K562 (cell line): ENCODE measurements around the gene ATF4. TPM values are rescaled to one million over a fixed set of nuclear protein-coding genes. Genes with fewer than 3 reads are reported as not detected.

Experiments
- ATAC-seq: fragments of 200-7000 bp; cut with Tn5 transposase; 3 replicates; pipeline ENCODE4 v1.9.1; 2020; ENCODE audit warnings: moderate library complexity
- BruUV-seq: library from RNA; stranded (reverse); fragments of 400-500 nt; replicated peaks from 2 replicates; lab custom pipeline; 2021; lab: Mats Ljungman, UMichigan
- CTCF ChIA-PET: fragments of 300-600 bp; formaldehyde crosslinking; extraction: SDS; loops from one replicate; lab custom pipeline; 2021; ENCODE audit warnings: low intra/inter-chr PET ratio; lab: Yijun Ruan, JAX
- POLR2A ChIA-PET: fragments of 300-600, 350-650 bp; sonication (Branson Sonifier 250); formaldehyde crosslinking; extraction: SDS; loops from one replicate; lab custom pipeline; 2021; ENCODE audit warnings: antibody characterized with exemption, inconsistent platforms; lab: Yijun Ruan, JAX
- DNase-seq, 4 experiments: peaks; one replicate each; pipeline versions ENCODE4 v3.0.0 to v3.0.0-alpha.2; 2011 to 2018; ENCODE audit warnings: low spot score in 3 of 4, mixed read lengths in 3 of 4; ENCODE audit errors: extremely low read depth in 1 of 4
- FAIRE-seq: peaks from 2 replicates; lab custom pipeline; 2011; peaks lifted over from hg19 to GRCh38; lab: Jason Lieb, UNC
- H2AFZ ChIP-seq: 2 replicates; pipeline ENCODE4 v1.6.0; 2011; ENCODE audit warnings: low read depth, low read length, control low read depth, inconsistent platforms
- H3K27ac ChIP-seq: fragments of 200-600 bp; 3 replicates; pipeline ENCODE4 v1.8.0; 2011; ENCODE audit warnings: low read depth, mild to moderate bottlenecking, control low read depth, inconsistent platforms, low read length, moderate library complexity, mixed read lengths; ENCODE audit errors: extremely low read depth
- H3K27me3 ChIP-seq, 2 experiments: fragments of 300-600 bp in 1 of 2; 2 replicates in 1 of 2; 3 replicates in 1 of 2; pipeline versions ENCODE4 v1.6.0 to v1.8.0; 2011; ENCODE audit warnings: inconsistent platforms in 2 of 2, low read length in 2 of 2, mild to moderate bottlenecking in 1 of 2, mixed read lengths in 1 of 2, moderate library complexity in 1 of 2; ENCODE audit not compliant: control insufficient read depth in 2 of 2, insufficient read depth in 2 of 2
- H3K36me3 ChIP-seq: fragments of 300-600 bp; 3 replicates; pipeline ENCODE4 v1.8.0; 2011; ENCODE audit warnings: mild to moderate bottlenecking, low read length, inconsistent platforms; ENCODE audit not compliant: control insufficient read depth, insufficient read depth
- H3K4me1 ChIP-seq, 2 experiments: fragments of 200-600 bp in 1 of 2; replicated peaks in 1 of 2; 2 replicates in 1 of 2; 3 replicates in 1 of 2; pipeline versions ENCODE4 v1.5.1 to v1.8.0; 2011; ENCODE audit warnings: inconsistent platforms in 2 of 2, low read length in 2 of 2, mild to moderate bottlenecking in 1 of 2, mixed read lengths in 1 of 2, moderate library complexity in 1 of 2; ENCODE audit not compliant: control insufficient read depth in 2 of 2, insufficient read depth in 2 of 2
- H3K4me2 ChIP-seq: 2 replicates; pipeline ENCODE4 v1.6.1; 2011; ENCODE audit warnings: low read length, control low read depth, inconsistent platforms, mixed read lengths; ENCODE audit not compliant: insufficient read depth
- H3K4me3 ChIP-seq: fragments of 200-600 bp; sonication (generic), shearing (Covaris generic); 2 replicates; pipeline ENCODE4 v1.5.1; 2016; ENCODE audit warnings: control low read depth, inconsistent platforms
- H3K79me2 ChIP-seq: fragments of 200-600 bp; 3 replicates; pipeline ENCODE4 v1.8.0; 2011; ENCODE audit warnings: low read length, inconsistent platforms; ENCODE audit not compliant: control insufficient read depth, insufficient read depth
- H3K9ac ChIP-seq, 2 experiments: 2 replicates each; pipeline versions ENCODE4 v1.6.0 to v1.6.1; 2011; ENCODE audit warnings: low read depth in 2 of 2, low read length in 2 of 2, control low read depth in 1 of 2, inconsistent platforms in 1 of 2, mild to moderate bottlenecking in 1 of 2, mixed read lengths in 1 of 2; ENCODE audit not compliant: insufficient read depth in 1 of 2
- H3K9me1 ChIP-seq: one replicate; pipeline ENCODE4 v1.6.0; 2011; ENCODE audit warnings: inconsistent platforms, mild to moderate bottlenecking, low read length, moderate library complexity; ENCODE audit not compliant: control insufficient read depth, insufficient read depth
- H3K9me3 ChIP-seq: replicated peaks from 2 replicates; pipeline ENCODE4 v1.5.1; 2011; ENCODE audit warnings: low read depth, low read length, inconsistent platforms; ENCODE audit not compliant: control insufficient read depth, insufficient read depth
- H4K20me1 ChIP-seq: replicated peaks from 2 replicates; pipeline ENCODE4 v1.6.1; 2011; ENCODE audit warnings: low read length, inconsistent platforms, mixed read lengths; ENCODE audit not compliant: control insufficient read depth, insufficient read depth
- FIP1L1 ChIP-seq: fragments of 200-400 bp; formaldehyde crosslinking; IDR thresholded peaks from 2 replicates; pipeline ENCODE4 v1.6.1; 2018; ENCODE audit warnings: mild to moderate bottlenecking, low read depth, low read length; ENCODE audit not compliant: poor library complexity, severe bottlenecking
- HOXB6 ChIP-seq: fragments of 250-450 bp; sonication (Bioruptor Pico); IDR thresholded peaks from 2 replicates; pipeline ENCODE4 v1.5.1; 2022; ENCODE audit warnings: mild to moderate bottlenecking, borderline replicate concordance
- RAD21 ChIP-seq, 2 experiments: fragments of 250-450 bp in 1 of 2; fragments of 450-650 bp in 1 of 2; sonication (Bioruptor Pico) in 1 of 2; formaldehyde crosslinking in 1 of 2; IDR thresholded peaks in 1 of 2; conservative IDR thresholded peaks in 1 of 2; 2 replicates each; pipeline versions ENCODE4 v1.4.0 to v1.8.0; 2020 to 2022; ENCODE audit warnings: mild to moderate bottlenecking in 2 of 2, moderate library complexity in 1 of 2
- SNRNP70 ChIP-seq: fragments of 200-400 bp; formaldehyde crosslinking; optimal IDR thresholded peaks from 2 replicates; pipeline ENCODE3; 2017; ENCODE audit warnings: low read depth, low read length
- SRF ChIP-seq, 2 experiments: fragments of 250-450, 450-650 bp in 1 of 2; sonication (Bioruptor Pico) in 1 of 2; sonication (generic) in 1 of 2; formaldehyde crosslinking; IDR thresholded peaks; 2 replicates each; pipeline versions ENCODE4 v1.5.0 to v1.5.1; 2020 to 2022; ENCODE audit warnings: mild to moderate bottlenecking in 1 of 2, missing genetic modification reagents in 1 of 2
- ZNF717 ChIP-seq: fragments of 250-450 bp; sonication (Bioruptor Pico); IDR thresholded peaks from 2 replicates; pipeline ENCODE4 v1.5.0; 2021
- ZNF764 ChIP-seq: fragments of 250-450 bp; sonication (Bioruptor Pico); IDR thresholded peaks from 2 replicates; pipeline ENCODE4 v1.4.0; 2020; ENCODE audit warnings: low read depth, mild to moderate bottlenecking, moderate library complexity
- WGBS: fragments of 100-300 bp; shearing (Covaris generic); methylation state at CpG from one replicate; pipeline ENCODE4 v1.1.6; 2016; ENCODE audit warnings: low coverage, mixed read lengths; ENCODE audit not compliant: insufficient coverage; ENCODE audit errors: missing lambda C conversion rate; 5-methylcytosine and 5-hydroxymethylcytosine counted together
- in situ Hi-C: fragments of 300-500 bp; cut with MboI; formaldehyde crosslinking; loops from 4 replicates; pipeline ENCODE4 v1.15.0; 2018; ENCODE audit warnings: inconsistent platforms, mixed read lengths
- intact Hi-C: fragments of 100-400 bp; cut with micrococcal nuclease; formaldehyde crosslinking; loops from 2 replicates; pipeline ENCODE4 v1.14.2; 2022
- polyA plus RNA-seq, 8 experiments: library from polyadenylated mRNA; depleted of rRNA in 4 of 8; stranded (reverse) in 5 of 8; unstranded in 3 of 8; fragments of >200 nt; fragmentation: Nextera tagmentation in 2 of 8; fragmentation: Illumina TruSeq in 1 of 8; extraction: Ambion mirVana in 2 of 8; extraction: Trizol in 1 of 8; gene quantifications; 2 replicates each; pipeline versions ENCODE4 v1.2.1 to v1.2.3, GENCODE V29; 2011 to 2014; ENCODE audit warnings: inconsistent platforms in 1 of 8, missing spikeins in 1 of 8
- total RNA-seq, 7 experiments: library from RNA; depleted of rRNA in 6 of 7; stranded (reverse); fragments of >200 nt in 6 of 7; fragmentation: Illumina TruSeq in 2 of 7; extraction: Trizol in 2 of 7; gene quantifications; 2 replicates each; pipeline versions ENCODE4 v1.2.1 to v1.2.3, GENCODE V29; 2011 to 2021; ENCODE audit warnings: low replicate concordance in 1 of 7

Gene ATF4
- total and polyA plus RNA-seq, 9 of the 15 experiments (the other 6 are each of a cell fraction or from before 2014, with no cell fraction given), result 93.1 to 723 (median 355) TPM

GRCh38 chr22:39517470-39517869, 2.9 kb upstream of the ATF4 start:
- peak overlapping the region; percentile 100; the same call in 2 of the 3 replicates for H3K27ac ChIP-seq
- CTCF ChIA-PET, result interaction anchor here (1.4 kb wide), 1 partner anchor 21 kb away, joined by 3 read pairs; no protein-coding TSS in a partner anchor
- peaks cover 67% of the 10 kb centered on the region for H3K36me3 ChIP-seq
- H3K4me2 ChIP-seq, result peak overlapping the region; percentile 97; the same call in 1 of the 2 replicates
- POLR2A ChIA-PET, result interaction anchor here (0.7 to 2.8 kb wide), 12 partner anchors 7 to 200 kb away, joined by 3 to 15 read pairs (median 4); partner anchors contain the start of gene MIEF1
- peak overlapping the region in 1 of 2 experiments; percentile 43; a peak in 1 of 4 replicates for H3K9ac ChIP-seq
- 49% methylated on average over 3 of the region's 3 CpGs for WGBS
- ATAC-seq, result no peak
- peaks cover 18 to 20% of the 10 kb centered on the region in 2 experiments; a peak in 3 of 5 replicates for H3K4me1 ChIP-seq
- no TSS peak for BruUV-seq
- no peaks in the 10 kb centered on the region for H3K9me3 ChIP-seq
- H3K4me3 ChIP-seq, result no peak overlapping the region
- H4K20me1 ChIP-seq, result peaks cover 27% of the 10 kb centered on the region
- peaks cover 66% of the 10 kb centered on the region for H3K79me2 ChIP-seq
- no peak for DNase-seq
- FAIRE-seq, result no peak
- H3K9me1 ChIP-seq, result no peaks in the 10 kb centered on the region
- TF ChIP-seq FIP1L1, result no peak
- no peak for TF ChIP-seq RAD21 (CRISPR knock-in tag; conservative IDR thresholded peaks at IDR 0.05 in 1 of 2, IDR thresholded peaks at IDR 0.05 in 1 of 2)
- TF ChIP-seq SRF (CRISPR knock-in tag; IDR thresholded peaks at IDR 0.05), result no peak
- TF ChIP-seq ZNF764 (CRISPR knock-in tag), result no peak
- TF ChIP-seq SNRNP70, result no peak
- no peak for TF ChIP-seq ZNF717
- TF ChIP-seq HOXB6 (CRISPR knock-in tag), result no peak
- H3K27me3 ChIP-seq, result no peaks in the 10 kb centered on the region
- intact Hi-C loops (loop anchor here (5.0 kb wide), 2 partner anchors 55 to 130 kb away; no protein-coding TSS in a partner anchor), in situ Hi-C loops (no loop called here)
- no peak overlapping the region for H2AFZ ChIP-seq
